ENCODE measurements around the gene MGAT4B. TPM values are rescaled to one million over a fixed set of nuclear protein-coding genes. Genes with fewer than 3 reads are reported as not detected.
A peak's percentile ranks its signal among the peaks of the same experiment; 100 is the strongest.

Gene MGAT4B
- total and polyA plus RNA-seq, 2 of the 13 experiments (the other 11 are each of a cell fraction or from before 2014, with no cell fraction given) = 93.5 to 130 TPM

GRCh38 chr5:179821298-179822058 is 14.8 kb upstream of the MGAT4B start (continued):
- TF ChIP-seq ZNF747 (CRISPR knock-in tag; IDR thresholded peaks at IDR 0.05; ENCODE audit: borderline replicate concordance) (no peak), ZNF256 (CRISPR knock-in tag; conservative IDR thresholded peaks at IDR 0.05) (no peak), ZNF280B (CRISPR knock-in tag; IDR thresholded peaks at IDR 0.05; ENCODE audit: borderline replicate concordance) (0 out of 2 replicates have a peak, but pooled peaks have one; percentile 3), SMC3 (IDR thresholded peaks at IDR 0.05; ENCODE audit: low read length) (no peak), ZNF207 (IDR thresholded peaks at IDR 0.05; ENCODE audit: borderline replicate concordance) (no peak), SALL1 (CRISPR knock-in tag; IDR thresholded peaks at IDR 0.05) (peak; percentile 32; the same call in 1 of the 2 replicates), GABPB1 (CRISPR knock-in tag; IDR thresholded peaks at IDR 0.05) (peak; percentile 40; the same call in 1 of the 2 replicates), NFRKB (IDR thresholded peaks at IDR 0.05) (no peak), ZNF333 (CRISPR knock-in tag; IDR thresholded peaks at IDR 0.05; ENCODE audit: borderline replicate concordance) (no peak), HOXA3 (CRISPR knock-in tag; IDR thresholded peaks at IDR 0.05) (peak; percentile 61; the same call in 1 of the 2 replicates), HMGXB3 (CRISPR knock-in tag; IDR thresholded peaks at IDR 0.05; ENCODE audit: borderline replicate concordance) (0 out of 2 replicates have a peak, but pooled peaks have one; percentile 23), ZNF281 (CRISPR knock-in tag; IDR thresholded peaks at IDR 0.05; ENCODE audit: borderline replicate concordance) (no peak; the same call in 1 of the 2 replicates), GPN1 (CRISPR knock-in tag; IDR thresholded peaks at IDR 0.05; ENCODE audit: borderline replicate concordance) (no peak), ZNF24 (IDR thresholded peaks at IDR 0.05) (no peak), ZFP36 (IDR thresholded peaks at IDR 0.05; ENCODE audit: borderline replicate concordance, low read depth, low read length, partially characterized antibody) (no peak), JUNB (CRISPR knock-in tag; IDR thresholded peaks at IDR 0.05; ENCODE audit: borderline replicate concordance) (no peak), SIN3B (IDR thresholded peaks at IDR 0.05; ENCODE audit: low read length) (no peak), ZNF124 (CRISPR knock-in tag; IDR thresholded peaks at IDR 0.05) (no peak)

All from HepG2 (cell line).